Fibroblast of the aortic adventitia (primary cell): ENCODE measurements around the gene PIP4K2A. TPM values are rescaled to one million over a fixed set of nuclear protein-coding genes. Genes with fewer than 3 reads are reported as not detected.

ENCODE experiments used
- DNase-seq: peaks from one replicate; pipeline ENCODE4 v3.0.0-alpha.2; 2010; ENCODE audit warnings: low read depth
- H3K4me3 ChIP-seq: 2 replicates; pipeline ENCODE4 v1.5.1; 2011; ENCODE audit warnings: low read depth, mild to moderate bottlenecking, control low read depth, low read length, moderate library complexity
- CTCF ChIP-seq: IDR thresholded peaks from 2 replicates; pipeline ENCODE4 v1.5.1; 2011; ENCODE audit warnings: mild to moderate bottlenecking, low read length, control low read depth, inconsistent platforms; ENCODE audit not compliant: insufficient read depth
- total RNA-seq: library from RNA; depleted of rRNA; stranded (reverse); fragments of >200 nt; gene quantifications from 2 replicates; pipeline ENCODE4 v1.2.3, GENCODE V29; 2012; ENCODE audit warnings: low replicate concordance

PIP4K2A gene
- total RNA-seq, 1 donor = 52.2 TPM

DNA sequence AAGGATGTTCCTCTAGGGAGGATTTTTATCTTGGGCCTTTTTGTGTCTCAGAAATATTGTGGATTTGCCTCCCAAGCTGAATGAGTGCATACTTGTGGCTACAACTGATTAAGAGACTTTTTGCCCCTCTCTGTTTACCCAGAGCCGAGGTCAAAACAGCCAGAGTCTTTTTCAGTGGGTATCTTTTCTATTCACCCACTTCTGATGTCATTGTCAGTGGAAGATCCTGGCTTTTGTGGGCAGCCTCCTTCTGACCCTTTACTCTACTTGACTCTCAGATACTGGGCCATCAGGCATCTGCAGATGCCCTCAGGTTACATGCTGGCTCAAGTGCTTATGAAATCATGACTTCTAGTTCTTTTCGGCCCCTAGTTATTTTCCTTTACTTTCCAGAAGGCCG, 19.6 kb upstream of the PIP4K2A start:
- DNase-seq = no peak
- H3K4me3 ChIP-seq = no peak overlapping the region
- no peak for TF ChIP-seq CTCF

DNA sequence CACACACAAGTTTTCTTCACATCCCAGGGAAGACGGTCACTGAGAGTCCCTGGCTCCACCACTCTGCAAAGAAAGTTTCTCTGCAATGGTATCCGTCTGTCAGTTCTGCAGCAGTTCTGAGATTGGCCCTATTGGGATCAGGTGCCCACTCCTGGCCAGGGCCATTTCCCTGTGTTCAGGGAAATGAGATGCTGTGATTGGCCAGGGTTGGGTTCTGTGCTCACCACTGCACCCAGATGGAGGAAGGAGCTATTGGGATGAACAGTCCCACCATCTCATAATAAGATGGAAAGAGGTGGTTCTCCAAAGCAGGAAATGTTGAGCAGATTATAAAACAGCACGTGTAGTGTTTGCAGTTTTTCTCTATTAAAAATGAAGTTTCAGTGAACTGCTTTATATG, 13.3 kb upstream of the PIP4K2A start:
- H3K4me3 ChIP-seq = no peak overlapping the region
- no peak for TF ChIP-seq CTCF
- no peak for DNase-seq

DNA sequence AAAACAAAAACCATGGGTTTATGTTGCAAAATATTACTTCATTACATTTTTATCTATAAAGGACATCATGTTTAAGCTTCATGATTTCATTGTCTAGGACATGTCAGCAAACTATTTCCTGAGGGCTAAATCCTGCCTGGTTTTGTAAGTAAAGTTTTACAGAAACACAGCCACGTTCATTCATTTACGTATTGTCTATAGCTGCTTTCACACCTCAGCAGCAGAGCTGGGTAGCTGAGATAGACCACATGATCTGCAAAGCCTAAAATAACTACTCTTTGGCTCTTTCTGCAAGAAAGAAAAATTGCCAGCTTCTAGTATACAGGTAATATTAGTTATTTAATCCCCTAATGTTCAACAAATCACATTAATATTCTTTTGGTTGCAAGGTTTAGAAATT, 12.7 kb upstream of the PIP4K2A start:
- DNase-seq = no peak
- no peak overlapping the region for H3K4me3 ChIP-seq
- TF ChIP-seq CTCF = no peak

- no peak for TF ChIP-seq CTCF
- no peak overlapping the region for H3K4me3 ChIP-seq
Observed at GRCh38 chr10:22724773-22725172, 10.4 kb upstream of the PIP4K2A start.

DNA sequence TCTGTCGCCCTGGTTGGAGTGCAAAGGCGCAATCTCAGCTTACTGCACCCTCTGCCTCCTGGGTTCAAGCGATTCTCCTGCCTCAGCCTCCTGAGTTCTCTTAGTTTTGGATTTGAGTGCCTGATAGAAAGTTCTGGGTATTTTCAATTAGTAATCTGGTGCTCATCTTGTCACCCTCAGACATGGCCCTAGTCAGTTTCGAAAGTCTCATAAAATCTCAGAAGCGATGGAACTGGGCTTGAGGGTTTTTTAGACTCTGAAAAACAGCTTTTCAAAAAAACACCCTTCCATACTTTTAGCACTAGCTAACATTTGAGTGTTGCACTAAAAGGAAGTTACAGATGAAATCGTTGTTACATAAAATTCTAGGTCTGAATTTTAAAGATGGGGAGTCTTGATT, 9.4 kb upstream of the PIP4K2A start:
- TF ChIP-seq CTCF = no peak
- no peak overlapping the region for H3K4me3 ChIP-seq
- no peak for DNase-seq

More at GRCh38 chr10:22724773-22725172, 10.4 kb upstream of the PIP4K2A start:
- DNase-seq = no peak

GRCh38 chr10:22723343-22723779, 9.0 kb upstream of the PIP4K2A start:
- H3K4me3 ChIP-seq = no peak overlapping the region
- DNase-seq = no peak
- no peak for TF ChIP-seq CTCF

- DNase-seq = no peak
- no peak for TF ChIP-seq CTCF
- no peak overlapping the region for H3K4me3 ChIP-seq
Observed at GRCh38 chr10:22722626-22723169, 8.3 kb upstream of the PIP4K2A start.
